Hypothalamus (tissue), 51 donors: Measurements from ENCODE around the gene DOCK7.
A peak's percentile ranks its signal among the peaks of the same experiment; 100 is the strongest.

ENCODE experiments used
- DNase-seq, 51 donors: peaks; one replicate each; lab custom pipeline; 2025; lab: John Stamatoyannopoulos, UW

DOCK7 gene

DNA sequence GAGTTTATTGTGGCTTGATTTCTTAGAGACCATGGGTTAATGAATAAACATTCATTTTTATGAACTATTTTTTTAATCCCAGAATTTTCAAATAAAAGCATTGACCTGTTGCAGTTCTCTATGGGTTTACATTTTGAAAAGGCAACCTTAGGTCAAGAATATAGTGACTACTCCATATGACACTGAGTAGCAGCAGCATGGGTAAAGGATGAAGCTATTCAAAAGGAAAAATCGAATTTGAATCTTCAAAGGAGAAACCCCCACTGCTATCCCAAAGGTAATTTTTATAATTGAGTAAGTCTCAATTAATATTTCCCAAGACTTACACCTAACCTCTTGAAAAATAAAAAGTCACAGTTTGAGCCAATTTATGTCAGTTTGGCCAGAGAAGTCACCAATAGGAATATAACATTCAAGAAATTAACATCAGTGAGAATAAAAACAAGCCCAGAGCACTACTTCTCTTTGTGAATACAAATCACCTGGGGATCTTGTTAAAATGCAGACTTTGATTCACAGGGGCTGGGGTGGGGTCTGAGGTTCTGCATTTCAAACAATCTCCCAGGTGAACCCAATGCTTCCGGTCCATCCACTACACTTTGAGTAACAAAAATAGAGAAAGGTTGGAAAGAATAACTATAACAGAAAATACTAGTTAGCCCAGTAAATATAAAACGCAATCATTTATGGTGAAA, 211.5 kb downstream of the DOCK7 start:
- DNase-seq, result no peak

DNA sequence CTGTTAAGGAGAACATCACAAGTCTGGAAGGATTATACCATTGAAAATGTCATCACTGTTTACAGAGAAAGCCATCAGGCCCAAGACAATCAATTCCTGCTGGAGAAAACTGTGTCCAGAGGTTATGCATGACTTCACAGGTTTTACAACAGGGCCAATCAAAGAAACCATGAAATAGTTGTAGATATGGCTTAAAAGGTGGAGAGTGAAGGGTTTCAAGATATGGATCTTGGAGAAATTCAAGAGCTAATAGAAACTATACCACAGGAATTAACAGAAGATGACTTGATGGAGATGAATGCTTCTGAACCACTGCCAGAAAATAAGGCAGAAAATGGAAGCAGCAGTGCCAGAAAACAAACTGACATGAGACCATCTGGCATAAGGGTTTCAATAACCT, 221.1 kb downstream of the DOCK7 start:
- no peak for DNase-seq

DNA sequence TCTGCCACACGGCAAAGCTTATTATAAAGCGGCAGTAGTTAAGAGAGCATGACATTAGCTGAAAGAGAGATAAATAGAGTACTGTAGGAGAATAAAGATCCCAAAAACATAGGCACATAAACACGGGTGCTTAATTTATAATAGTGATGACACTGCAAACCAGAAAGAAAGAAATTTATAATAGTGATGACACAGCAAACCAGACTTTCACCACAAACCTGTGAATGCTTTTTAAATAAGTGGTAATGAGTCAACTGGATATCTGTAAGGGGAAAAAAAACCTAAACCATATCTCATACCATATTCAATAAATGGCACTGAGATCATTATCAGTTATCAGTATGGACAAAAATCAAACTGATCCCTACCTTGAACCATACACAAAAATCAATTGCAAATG, 225.8 kb downstream of the DOCK7 start:
- DNase-seq, result no peak

DNA sequence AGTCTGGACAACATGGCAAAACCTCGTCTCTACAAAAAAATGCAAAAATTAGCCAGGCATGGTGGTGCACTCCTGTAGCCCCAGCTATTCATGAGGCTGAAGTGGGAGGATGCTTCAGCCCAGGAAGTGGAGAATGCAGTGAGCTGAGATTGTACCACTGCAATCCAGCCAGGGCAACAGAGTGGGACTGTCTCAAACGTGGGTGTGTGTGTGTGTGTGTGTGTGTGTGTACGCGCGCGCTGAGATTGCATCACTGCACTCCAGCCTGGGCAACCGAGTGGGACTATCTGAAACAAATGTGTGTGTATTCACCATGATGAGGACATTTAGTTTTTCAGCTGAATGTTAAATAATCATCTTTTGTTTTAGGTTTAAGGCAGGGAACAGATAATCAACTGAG, 230.2 kb downstream of the DOCK7 start:
- DNase-seq, result peak in 2 of 51 donors; percentile 8

DNA sequence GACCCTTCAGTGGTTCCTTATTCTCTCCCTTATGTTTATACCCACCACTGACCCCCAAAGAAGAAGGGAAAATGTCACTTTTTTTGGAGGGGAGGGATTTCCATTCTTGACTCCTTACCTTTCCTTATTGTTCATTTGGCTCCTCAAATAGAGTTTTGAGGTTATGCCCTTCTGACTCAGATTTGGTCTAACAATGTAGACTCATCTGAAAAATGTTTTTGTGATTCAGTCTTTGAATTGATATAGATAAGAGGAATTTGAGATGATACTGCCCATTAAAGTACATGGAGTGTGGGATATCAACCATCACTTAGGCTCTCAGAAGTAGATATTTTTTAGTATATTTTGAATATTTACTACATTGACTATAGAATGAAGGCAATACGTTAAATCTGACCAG, 235.2 kb downstream of the DOCK7 start:
- DNase-seq, result no peak

DNA sequence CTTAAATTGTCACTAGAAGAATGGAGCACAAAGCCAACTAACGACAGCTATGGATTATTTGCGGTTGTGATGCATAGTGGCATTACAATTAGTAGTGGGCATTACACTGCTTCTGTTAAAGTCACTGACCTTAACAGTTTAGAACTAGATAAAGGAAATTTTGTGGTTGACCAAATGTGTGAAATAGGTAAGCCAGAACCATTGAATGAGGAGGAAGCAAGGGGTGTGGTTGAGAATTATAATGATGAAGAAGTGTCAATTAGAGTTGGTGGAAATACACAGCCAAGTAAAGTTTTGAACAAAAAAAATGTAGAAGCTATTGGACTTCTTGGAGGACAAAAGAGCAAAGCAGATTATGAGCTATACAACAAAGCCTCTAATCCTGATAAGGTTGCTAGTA, 237.9 kb downstream of the DOCK7 start:
- DNase-seq, result no peak

DNA sequence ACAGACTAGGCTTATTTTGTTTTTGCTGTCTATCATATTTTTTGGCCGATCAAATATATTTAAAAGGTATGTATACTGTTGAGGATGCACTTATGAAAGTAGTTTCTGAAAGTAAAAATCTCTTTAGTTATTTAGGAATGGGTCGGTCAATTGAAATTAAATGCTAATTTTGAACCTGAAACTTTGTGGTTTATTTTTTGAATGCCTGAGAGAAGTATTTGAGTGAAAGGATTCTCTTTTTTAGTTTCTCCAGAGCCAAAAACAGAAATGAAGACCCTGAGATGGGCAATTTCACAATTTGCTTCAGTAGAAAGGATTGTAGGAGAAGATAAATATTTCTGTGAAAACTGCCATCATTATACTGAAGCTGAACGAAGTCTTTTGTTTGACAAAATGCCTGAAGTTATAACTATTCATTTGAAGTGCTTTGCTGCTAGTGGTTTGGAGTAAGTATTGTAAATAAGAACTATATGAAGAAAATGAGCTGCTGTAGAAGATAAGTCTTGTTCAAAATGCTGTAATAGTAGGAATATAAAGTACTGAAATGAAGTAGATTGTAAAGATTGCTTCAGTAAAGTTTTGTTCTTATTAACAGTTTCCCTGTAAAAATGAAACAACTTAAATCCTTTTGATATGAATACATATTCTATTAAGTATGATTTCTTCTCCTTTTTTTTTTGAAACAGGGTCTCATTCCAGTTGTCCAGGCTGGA, 239.8 kb downstream of the DOCK7 start:
- DNase-seq, result no peak

DNA sequence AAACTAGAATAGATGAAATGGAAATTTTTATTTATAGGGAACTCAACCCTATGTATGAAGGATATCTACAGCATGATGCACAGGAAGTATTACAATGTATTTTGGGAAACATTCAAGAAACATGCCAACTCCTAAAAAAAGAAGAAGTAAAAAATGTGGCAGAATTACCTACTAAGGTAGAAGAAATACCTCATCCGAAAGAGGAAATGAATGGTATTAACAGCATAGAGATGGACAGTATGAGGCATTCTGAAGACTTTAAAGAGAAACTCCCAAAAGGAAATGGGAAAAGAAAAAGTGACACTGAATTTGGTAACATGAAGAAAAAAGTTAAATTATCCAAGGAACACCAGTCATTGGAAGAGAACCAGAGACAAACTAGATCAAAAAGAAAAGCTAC, 243.5 kb downstream of the DOCK7 start:
- DNase-seq, result no peak

DNA sequence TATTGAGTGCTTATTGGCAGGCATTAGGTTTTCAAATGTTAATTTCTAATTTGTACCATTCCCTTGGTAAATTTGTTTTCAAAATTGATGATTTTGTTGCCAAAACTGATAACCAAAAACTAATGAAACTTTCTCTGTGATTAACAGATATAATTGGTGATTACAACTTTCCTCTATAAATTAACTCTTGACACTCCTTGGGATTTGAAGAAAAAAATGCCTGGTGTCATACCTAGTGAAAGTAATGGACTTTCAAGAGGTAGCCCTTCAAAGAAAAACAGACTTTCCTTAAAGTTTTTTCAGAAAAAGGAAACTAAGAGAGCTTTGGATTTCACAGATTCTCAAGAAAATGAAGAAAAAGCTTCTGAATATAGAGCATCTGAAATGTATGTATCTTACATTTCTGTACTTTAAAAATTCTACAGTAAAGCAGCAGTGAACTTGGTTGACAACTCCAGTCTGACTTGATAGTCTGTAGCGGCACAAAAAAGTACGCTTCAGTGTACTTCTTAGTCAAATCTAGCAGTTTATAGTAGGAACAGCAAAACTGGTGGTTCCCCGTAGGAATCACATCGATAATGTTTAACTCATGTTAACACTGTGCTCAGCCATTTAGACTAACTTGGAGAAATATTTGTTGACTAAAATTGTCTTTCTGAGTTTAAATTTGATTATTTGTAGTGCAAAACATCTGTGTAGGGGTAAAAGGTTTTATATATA, 248.4 kb downstream of the DOCK7 start:
- DNase-seq, result no peak

DNA sequence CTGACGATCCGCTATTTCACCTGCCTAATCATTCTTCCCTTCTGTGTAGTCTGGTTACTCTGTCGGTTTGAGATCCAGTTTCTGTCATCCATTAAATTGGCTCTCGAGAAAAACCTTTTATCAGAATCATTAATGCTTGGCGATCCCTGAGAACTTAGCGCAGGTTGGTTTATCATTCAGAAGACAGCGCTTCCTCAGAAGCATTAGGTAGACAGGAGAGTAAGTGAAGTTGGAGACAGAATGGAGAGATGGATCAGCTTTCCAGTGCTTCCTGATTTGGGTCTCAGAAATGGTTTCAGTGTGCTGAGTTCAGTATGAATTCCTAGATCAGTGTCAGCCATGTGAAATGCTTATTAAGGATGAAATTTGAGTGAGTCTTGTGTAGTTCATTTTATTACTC, 250.0 kb downstream of the DOCK7 start:
- peak in 1 of 51 donors; percentile 3 for DNase-seq

DNA sequence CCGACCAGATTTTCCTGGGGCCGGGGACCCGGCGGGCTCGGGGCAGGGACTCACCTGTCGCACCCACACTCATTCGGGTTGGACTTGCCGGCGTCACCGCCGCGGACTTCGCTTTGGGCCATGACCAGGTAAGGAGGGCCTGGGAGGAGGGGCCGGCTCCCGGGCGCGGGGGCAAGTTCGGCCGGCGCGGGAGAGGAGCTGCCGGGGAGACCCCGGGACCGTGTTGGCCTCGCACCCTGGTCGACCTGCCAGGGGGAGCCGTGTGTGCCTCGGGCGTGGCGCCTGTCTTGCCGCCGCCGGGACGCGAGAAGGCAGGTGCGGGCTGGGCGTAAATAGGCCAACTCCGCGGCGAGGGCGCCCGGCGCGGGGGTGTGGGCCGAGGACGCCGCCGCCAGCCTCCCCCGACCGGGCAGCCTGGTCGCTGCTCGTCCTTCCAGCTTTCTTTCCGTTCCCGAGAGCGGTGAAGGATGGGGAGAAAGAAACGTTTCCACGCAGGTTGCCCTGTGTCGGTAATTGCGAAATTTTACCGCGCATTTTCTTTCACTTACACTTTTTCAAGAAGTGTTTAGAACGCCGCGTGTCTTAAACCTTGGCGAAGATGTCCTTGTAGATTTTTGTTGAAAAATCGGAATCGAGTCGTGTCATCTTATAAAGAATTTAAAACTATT, 250.8 kb downstream of the DOCK7 start:
- peak in 14 of 51 donors; percentile 25 to 66 (median 58) for DNase-seq

DNA sequence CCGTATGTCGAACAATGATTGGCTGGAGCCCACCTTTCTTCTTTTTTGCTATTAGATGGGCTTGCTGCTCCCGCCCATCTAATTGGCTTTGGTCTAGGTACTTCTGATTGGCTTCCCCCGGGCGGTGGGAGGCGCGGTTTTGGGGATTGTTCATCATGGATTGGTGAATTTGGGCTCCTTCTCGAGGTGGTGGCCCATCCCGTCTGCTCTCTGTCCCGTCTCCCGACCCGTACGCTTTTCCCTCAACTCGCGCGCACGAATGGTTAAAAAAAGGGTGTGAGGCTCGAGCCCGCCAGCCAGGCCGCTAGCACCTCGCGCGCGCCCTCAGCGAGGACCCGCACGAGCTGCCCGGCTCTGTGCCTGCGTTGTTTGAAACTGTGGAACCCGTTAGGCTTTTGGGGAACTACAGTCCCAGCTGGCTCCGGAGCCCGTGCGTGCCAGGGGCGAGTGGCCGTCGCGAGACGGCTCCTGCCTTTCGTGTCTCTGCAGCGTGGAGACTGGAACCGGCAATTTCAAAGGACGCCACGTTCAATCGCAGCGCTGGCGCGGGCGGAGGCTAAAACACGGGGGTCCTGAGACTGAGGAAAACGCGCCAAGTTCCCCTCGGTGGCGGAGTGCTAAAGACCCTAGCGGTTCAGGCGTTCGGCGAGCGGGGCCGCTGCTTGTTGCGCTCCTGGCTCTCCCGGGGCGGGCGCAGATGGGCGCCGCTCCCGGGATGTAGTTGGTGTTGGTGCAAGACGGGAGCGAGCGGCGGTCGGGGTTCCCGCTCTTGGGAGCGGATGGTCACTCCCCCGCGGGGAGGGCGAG, 251.5 kb downstream of the DOCK7 start, which contains the start of gene USP1:
Gene USP1 (plus strand): TSS at position 584 of the 807 bp plus-strand sequence. CDS start 2,819 bp downstream, outside the sequence.
- peak; percentile 90 to 100 (median 97) for DNase-seq

DNA sequence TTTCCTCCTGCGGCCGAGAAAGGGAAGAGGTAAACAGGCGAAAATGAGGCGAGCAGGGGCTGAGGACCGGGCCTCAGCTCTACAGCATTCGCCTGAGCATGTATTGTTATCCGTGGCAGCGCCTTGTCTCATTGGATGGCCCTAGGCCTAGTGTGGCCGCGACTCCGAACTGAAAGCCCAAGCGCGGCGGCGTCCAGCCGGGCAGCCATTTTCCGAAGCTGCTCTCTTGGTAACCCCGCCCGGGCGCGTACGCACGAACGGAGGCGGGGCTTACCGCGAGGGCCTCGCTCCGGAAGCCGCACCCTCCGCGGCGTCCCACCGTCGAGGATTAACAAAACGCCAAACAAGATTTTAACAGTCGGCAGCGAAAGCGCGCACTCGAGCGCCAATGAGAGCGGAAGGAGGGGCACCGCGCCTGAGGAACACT, 252.1 kb downstream of the DOCK7 start:
- DNase-seq, result peak in 44 of 51 donors; percentile 90 to 100 (median 98)

DNA sequence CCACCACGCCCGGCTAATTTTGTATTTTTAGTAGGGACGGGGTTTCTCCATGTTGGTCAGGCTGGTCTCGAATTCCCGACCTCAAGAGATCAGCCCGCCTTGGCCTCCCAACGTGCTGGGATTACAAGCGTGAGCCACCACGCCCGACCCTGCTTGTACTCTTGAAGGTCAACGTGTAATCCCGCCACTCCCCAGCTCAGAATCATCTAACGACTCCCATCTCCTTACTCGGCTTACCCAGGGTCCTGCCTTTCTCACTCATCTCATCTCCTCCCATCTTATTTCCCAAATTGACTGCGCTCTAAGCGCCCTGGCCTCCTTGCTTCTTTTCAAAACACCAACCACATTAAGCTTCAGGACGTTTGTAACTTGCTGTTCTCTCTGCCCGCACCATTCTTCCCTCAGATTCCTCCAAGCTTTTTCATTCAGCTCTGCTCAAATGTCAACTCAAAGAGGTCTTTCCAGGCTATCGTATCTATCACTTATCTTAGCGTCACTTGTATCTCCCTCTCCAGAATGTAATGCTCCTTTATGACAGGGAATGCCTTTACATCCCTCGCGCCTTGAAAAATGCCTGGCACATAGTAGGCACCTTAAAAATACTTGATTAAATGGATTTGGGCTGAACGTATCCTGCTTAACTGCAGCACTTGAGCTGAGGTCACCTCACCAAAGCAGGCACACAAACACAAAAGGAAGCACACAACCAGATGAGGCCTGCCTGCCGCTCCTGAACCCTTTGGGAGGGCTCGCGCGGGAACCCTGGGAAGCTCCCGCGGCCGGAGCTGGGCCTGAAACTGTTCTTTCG, 252.8 kb downstream of the DOCK7 start:
- DNase-seq, result peak in 4 of 51 donors; percentile 3 to 69 (median 53)

DNA sequence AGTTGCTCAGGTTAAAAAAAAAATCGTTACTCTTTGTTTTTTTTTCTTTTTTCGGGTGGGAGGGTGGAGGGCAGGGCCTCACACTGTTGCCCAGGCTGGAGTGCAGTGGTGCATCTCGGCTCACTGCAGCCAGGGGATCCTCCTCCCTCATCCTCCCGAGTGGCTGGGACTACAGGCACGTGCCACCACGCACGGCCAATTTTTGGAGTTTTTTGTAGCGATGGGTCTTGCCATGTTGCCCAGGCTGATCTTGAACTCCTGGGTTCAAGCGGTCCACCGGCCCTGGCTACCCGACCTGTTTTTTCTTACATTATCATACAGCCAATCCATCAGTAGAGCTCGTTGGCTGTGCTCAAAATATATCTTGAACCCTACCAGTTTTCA, 253.6 kb downstream of the DOCK7 start:
- no peak for DNase-seq

DNA sequence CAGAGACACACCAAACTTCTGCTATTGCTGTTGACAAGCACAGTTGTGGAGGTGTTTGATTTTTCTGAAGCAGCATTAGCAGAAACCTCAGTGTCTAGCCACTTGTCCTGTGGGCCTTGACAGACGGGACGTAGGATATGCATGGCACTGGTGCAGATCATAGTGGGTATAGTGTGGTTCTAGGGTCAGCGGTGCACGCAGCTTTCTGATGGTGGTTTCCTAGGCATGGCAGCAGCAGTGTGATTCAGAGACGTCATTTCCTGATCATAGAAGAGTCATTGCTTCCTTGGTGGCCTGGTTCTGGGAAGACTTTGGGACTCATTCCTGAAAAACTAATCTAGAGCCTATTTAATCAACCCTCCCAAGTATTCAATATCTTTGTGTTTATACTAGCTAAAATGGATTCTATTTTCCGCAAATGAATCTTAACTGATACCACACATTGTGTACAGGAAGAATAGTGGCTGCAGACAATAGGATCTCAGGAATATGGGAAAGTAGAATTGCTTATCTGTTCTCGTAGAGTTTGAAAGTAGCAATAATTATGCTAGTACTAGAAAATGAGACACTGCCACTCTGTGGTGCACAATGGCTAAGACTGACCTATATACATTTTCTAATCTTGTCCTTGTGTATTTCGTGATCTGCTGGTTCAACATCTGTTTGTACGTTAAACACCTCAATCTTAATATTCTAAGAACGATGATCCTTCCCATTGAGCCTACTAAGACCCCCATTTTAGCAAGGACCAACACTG, 254.1 kb downstream of the DOCK7 start:
- no peak for DNase-seq

DNA sequence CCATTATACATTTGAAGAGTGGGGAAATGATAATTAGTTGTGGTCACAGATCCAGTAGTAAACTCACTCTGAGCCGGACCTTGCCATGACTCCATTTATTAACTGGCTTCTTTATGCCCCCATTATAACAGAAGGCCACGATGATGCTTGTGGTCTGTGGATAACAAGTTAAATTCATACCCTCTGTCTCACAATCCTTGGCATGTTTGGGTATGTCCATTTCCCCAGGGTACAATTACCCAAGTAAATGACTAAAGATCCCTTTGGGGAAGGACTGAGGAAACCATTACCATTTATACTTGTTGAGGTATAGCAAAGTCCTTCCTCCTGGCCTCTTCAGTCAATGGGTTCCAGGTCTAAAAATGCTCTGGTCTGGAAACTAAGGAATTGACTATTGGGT, 258.6 kb downstream of the DOCK7 start:
- no peak for DNase-seq

DNA sequence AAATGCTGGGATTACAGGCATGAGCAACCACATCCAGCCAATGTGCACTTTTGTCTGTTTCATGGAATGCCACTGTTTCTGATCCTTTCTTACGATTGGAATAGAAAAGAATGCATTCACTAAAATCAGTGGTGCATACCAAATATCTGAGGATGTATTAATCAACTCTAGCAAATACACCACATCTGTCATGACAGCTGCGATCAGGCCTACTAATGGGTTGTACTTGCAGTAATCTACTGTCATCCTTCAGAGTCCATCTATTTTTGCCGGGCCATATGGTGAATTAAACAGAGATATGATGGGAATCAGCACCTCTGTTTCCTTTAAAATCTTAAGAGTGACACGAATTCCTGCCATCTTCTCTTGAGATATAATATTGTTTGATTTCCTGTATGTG, 259.8 kb downstream of the DOCK7 start:
- no peak for DNase-seq

DNA sequence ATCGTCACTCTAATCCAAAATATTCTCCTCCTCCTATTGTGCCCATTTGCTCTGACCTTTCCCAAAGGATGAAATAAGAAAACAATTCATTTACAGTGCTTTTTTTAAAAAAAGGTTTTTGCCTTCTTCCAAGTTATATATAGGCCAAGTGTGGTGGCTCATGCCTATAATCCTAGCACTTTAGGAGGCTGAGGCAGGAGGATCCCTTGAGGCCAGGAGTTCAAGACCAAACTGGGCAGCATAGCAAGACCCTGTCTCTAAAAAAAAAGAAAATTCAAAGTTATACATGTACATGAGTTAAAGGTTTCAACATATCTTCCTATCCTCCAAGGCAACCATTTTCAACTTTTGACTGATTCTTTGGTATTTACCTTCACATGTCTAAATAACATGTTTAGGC, 261.4 kb downstream of the DOCK7 start:
- DNase-seq, result no peak
